ENCODE results near the gene NR0B2.

DNA sequence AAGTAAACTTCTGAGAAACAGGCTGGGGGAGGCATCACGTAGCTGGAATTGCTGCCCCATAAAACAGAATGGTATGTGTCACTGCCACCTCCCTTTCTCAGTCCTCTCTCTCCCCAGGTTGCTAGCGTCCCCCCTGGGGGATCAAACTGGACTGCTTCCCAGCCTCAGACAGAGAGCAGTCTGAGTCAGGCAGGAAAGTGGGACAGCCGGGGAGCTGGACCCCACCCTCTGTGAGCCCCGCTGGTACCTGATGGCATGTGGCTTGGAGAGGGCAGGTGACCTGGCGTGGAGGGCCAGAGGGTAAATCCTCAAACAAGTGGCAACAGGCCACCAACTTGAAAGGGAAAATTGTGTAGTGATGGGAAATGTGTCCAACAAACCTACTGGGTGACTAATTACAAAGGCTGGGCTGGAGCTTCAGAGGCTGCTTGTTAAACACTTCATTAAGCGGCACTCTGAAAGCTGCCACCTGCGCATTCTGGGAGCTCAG, 51.8 kb downstream of the NR0B2 start:
- TF ChIP-seq, protein P1, sequence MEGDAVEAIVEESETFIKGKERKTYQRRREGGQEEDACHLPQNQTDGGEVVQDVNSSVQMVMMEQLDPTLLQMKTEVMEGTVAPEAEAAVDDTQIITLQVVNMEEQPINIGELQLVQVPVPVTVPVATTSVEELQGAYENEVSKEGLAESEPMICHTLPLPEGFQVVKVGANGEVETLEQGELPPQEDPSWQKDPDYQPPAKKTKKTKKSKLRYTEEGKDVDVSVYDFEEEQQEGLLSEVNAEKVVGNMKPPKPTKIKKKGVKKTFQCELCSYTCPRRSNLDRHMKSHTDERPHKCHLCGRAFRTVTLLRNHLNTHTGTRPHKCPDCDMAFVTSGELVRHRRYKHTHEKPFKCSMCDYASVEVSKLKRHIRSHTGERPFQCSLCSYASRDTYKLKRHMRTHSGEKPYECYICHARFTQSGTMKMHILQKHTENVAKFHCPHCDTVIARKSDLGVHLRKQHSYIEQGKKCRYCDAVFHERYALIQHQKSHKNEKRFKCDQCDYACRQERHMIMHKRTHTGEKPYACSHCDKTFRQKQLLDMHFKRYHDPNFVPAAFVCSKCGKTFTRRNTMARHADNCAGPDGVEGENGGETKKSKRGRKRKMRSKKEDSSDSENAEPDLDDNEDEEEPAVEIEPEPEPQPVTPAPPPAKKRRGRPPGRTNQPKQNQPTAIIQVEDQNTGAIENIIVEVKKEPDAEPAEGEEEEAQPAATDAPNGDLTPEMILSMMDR (conservative IDR thresholded peaks at IDR 0.05 in 1 of 2, IDR thresholded peaks at IDR 0.05 in 1 of 2; ENCODE audit: extremely low read depth in 1 of 2, insufficient read depth in 1 of 2, low read depth in 1 of 2, low read length in 2 of 2): no peak
- TF ChIP-seq EZH2 (IDR thresholded peaks at IDR 0.05; ENCODE audit: borderline replicate concordance, low read length): no peak

All from mammary epithelial cell (primary cell).